K562 (cell line): ENCODE measurements around the gene HS3ST3B1. TPM values are rescaled to one million over a fixed set of nuclear protein-coding genes. Genes with fewer than 3 reads are reported as not detected.

ENCODE experiments used
- ARNT ChIP-seq, 2 experiments: fragments of 450-650 bp; IDR thresholded peaks; 2 replicates each; pipeline ENCODE4 v1.6.1; 2016; ENCODE audit warnings: mild to moderate bottlenecking in 1 of 2
- BCOR ChIP-seq: fragments of 450-650 bp; IDR thresholded peaks from 2 replicates; pipeline ENCODE4 v1.6.1; 2016
- BRD9 ChIP-seq: fragments of 450-650 bp; IDR thresholded peaks from 2 replicates; pipeline ENCODE4 v1.6.1; 2018; ENCODE audit warnings: low read depth; ENCODE audit not compliant: partially characterized antibody
- CBFA2T3 ChIP-seq: fragments of 450-650 bp; IDR thresholded peaks from 2 replicates; pipeline ENCODE4 v1.6.1; 2017
- MTA2 ChIP-seq: fragments of 450-650 bp; IDR thresholded peaks from 2 replicates; pipeline ENCODE4 v1.6.1; 2016; ENCODE audit warnings: low read depth
- NCOR1 ChIP-seq: fragments of 450-650 bp; IDR thresholded peaks from 2 replicates; pipeline ENCODE4 v1.6.1; 2016; ENCODE audit warnings: mild to moderate bottlenecking, moderate library complexity
- PCBP1 ChIP-seq: fragments of 200-400 bp; formaldehyde crosslinking; IDR thresholded peaks from 2 replicates; pipeline ENCODE4 v1.6.1; 2018; ENCODE audit warnings: mild to moderate bottlenecking, low read depth, low read length; ENCODE audit not compliant: poor library complexity, severe bottlenecking
- RBFOX2 ChIP-seq: fragments of 200-400 bp; formaldehyde crosslinking; IDR thresholded peaks from 2 replicates; pipeline ENCODE4 v1.6.1; 2017; ENCODE audit warnings: low read depth, mild to moderate bottlenecking, low read length, moderate library complexity
- TFAM ChIP-seq: fragments of 250-450 bp; sonication (Bioruptor Pico); conservative IDR thresholded peaks from 2 replicates; pipeline ENCODE4 v1.5.0; 2021; ENCODE audit warnings: mild to moderate bottlenecking, moderate library complexity
- ZNF830 ChIP-seq: fragments of 250-450 bp; sonication (Bioruptor Pico); IDR thresholded peaks from 2 replicates; pipeline ENCODE4 v1.5.0; 2021; ENCODE audit warnings: mild to moderate bottlenecking
- polyA plus RNA-seq, 8 experiments: library from polyadenylated mRNA; depleted of rRNA in 4 of 8; stranded (reverse) in 5 of 8; unstranded in 3 of 8; fragments of >200 nt; fragmentation: Nextera tagmentation in 2 of 8; fragmentation: Illumina TruSeq in 1 of 8; extraction: Ambion mirVana in 2 of 8; extraction: Trizol in 1 of 8; gene quantifications; 2 replicates each; pipeline versions ENCODE4 v1.2.1 to v1.2.3, GENCODE V29; 2011 to 2014; ENCODE audit warnings: inconsistent platforms in 1 of 8, missing spikeins in 1 of 8
- total RNA-seq, 7 experiments: library from RNA; depleted of rRNA in 6 of 7; stranded (reverse); fragments of >200 nt in 6 of 7; fragmentation: Illumina TruSeq in 2 of 7; extraction: Trizol in 2 of 7; gene quantifications; 2 replicates each; pipeline versions ENCODE4 v1.2.1 to v1.2.3, GENCODE V29; 2011 to 2021; ENCODE audit warnings: low replicate concordance in 1 of 7
- TF ChIP-seq, protein P1 (sequence below): fragments of 450-650 bp; IDR thresholded peaks from 2 replicates; pipeline ENCODE4 v1.6.1; 2018; ENCODE audit not compliant: partially characterized antibody
- TF ChIP-seq, protein P2 (sequence below): fragments of 200-800 bp; sonication (Bioruptor generic); IDR thresholded peaks from 2 replicates; pipeline ENCODE4 v1.6.1; 2016; ENCODE audit warnings: missing genetic modification characterization, missing compliant biosample characterization
- TF ChIP-seq, protein P3 (sequence below): fragments of 450-650 bp; IDR thresholded peaks from 2 replicates; pipeline ENCODE4 v1.7.1; 2018; ENCODE audit warnings: mild to moderate bottlenecking, low read depth; ENCODE audit not compliant: partially characterized antibody
- TF ChIP-seq, protein P4 (sequence below): sonication (generic); formaldehyde crosslinking; IDR thresholded peaks from 2 replicates; pipeline ENCODE4 v1.8.1; 2022; ENCODE audit warnings: missing genetic modification reagents

The HS3ST3B1 gene
- total and polyA plus RNA-seq, 9 of the 15 experiments (the other 6 are each of a cell fraction or from before 2014, with no cell fraction given), result 1.9 to 12.9 (median 3.7) TPM

DNA sequence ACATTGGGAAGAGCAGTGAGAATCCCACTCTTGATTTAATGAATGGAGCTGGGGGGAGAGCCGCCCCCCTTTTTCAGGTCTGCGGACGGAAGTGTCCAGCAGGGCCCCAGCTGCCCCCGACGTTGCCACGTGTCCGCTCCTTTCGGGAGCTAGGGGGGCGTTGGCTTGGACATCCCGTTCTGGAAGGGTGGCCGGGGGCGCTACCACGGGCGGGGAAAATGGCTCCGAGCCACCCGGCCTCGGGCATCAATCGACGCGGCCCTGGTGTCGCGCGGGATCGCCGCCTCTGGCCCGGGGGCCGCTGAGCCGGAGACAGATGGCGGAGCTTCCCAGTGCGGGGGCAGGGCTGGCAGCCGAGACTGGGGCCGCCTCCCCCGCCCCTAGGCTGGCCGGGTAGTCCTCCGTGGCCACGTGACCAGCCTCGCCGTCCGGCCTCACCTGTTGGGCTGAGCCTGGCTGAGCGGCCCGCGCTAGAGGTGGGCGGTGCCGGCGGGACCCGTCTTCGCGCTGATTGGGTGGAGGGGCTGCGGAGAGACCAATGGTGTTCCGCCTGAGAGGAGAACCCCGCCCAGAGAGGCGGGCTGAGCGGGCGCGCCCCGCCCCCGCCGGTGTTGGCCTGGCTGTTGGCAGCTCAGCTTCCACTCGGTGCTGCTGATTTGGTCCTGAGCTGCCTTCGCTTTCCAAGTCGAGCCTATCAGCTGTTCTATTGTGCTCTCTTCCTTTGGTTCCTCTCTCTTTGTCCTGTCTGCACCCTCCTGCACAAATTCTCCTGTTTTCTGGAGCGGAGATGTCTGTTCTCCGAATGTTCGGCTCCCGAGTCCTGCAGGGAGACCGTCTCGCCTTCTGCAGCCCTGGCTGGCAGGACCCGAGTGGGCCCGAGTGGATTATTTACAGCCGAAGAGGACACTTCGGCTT, 8.3 kb downstream of the HS3ST3B1 start (continued):
- TF ChIP-seq, protein P1, sequence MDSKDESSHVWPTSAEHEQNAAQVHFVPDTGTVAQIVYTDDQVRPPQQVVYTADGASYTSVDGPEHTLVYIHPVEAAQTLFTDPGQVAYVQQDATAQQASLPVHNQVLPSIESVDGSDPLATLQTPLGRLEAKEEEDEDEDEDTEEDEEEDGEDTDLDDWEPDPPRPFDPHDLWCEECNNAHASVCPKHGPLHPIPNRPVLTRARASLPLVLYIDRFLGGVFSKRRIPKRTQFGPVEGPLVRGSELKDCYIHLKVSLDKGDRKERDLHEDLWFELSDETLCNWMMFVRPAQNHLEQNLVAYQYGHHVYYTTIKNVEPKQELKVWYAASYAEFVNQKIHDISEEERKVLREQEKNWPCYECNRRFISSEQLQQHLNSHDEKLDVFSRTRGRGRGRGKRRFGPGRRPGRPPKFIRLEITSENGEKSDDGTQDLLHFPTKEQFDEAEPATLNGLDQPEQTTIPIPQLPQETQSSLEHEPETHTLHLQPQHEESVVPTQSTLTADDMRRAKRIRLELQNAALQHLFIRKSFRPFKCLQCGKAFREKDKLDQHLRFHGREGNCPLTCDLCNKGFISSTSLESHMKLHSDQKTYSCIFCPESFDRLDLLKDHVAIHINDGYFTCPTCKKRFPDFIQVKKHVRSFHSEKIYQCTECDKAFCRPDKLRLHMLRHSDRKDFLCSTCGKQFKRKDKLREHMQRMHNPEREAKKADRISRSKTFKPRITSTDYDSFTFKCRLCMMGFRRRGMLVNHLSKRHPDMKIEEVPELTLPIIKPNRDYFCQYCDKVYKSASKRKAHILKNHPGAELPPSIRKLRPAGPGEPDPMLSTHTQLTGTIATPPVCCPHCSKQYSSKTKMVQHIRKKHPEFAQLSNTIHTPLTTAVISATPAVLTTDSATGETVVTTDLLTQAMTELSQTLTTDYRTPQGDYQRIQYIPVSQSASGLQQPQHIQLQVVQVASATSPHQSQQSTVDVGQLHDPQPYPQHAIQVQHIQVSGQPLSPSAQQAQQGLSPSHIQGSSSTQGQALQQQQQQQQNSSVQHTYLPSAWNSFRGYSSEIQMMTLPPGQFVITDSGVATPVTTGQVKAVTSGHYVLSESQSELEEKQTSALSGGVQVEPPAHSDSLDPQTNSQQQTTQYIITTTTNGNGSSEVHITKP, result peak; percentile 82
- no peak for TF ChIP-seq BCOR
- TF ChIP-seq, protein P2, sequence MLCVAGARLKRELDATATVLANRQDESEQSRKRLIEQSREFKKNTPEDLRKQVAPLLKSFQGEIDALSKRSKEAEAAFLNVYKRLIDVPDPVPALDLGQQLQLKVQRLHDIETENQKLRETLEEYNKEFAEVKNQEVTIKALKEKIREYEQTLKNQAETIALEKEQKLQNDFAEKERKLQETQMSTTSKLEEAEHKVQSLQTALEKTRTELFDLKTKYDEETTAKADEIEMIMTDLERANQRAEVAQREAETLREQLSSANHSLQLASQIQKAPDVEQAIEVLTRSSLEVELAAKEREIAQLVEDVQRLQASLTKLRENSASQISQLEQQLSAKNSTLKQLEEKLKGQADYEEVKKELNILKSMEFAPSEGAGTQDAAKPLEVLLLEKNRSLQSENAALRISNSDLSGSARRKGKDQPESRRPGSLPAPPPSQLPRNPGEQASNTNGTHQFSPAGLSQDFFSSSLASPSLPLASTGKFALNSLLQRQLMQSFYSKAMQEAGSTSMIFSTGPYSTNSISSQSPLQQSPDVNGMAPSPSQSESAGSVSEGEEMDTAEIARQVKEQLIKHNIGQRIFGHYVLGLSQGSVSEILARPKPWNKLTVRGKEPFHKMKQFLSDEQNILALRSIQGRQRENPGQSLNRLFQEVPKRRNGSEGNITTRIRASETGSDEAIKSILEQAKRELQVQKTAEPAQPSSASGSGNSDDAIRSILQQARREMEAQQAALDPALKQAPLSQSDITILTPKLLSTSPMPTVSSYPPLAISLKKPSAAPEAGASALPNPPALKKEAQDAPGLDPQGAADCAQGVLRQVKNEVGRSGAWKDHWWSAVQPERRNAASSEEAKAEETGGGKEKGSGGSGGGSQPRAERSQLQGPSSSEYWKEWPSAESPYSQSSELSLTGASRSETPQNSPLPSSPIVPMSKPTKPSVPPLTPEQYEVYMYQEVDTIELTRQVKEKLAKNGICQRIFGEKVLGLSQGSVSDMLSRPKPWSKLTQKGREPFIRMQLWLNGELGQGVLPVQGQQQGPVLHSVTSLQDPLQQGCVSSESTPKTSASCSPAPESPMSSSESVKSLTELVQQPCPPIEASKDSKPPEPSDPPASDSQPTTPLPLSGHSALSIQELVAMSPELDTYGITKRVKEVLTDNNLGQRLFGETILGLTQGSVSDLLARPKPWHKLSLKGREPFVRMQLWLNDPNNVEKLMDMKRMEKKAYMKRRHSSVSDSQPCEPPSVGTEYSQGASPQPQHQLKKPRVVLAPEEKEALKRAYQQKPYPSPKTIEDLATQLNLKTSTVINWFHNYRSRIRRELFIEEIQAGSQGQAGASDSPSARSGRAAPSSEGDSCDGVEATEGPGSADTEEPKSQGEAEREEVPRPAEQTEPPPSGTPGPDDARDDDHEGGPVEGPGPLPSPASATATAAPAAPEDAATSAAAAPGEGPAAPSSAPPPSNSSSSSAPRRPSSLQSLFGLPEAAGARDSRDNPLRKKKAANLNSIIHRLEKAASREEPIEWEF, result no peak
- TF ChIP-seq NCOR1, result peak; percentile 46; the same call in 1 of the 2 replicates
- TF ChIP-seq, protein P3, sequence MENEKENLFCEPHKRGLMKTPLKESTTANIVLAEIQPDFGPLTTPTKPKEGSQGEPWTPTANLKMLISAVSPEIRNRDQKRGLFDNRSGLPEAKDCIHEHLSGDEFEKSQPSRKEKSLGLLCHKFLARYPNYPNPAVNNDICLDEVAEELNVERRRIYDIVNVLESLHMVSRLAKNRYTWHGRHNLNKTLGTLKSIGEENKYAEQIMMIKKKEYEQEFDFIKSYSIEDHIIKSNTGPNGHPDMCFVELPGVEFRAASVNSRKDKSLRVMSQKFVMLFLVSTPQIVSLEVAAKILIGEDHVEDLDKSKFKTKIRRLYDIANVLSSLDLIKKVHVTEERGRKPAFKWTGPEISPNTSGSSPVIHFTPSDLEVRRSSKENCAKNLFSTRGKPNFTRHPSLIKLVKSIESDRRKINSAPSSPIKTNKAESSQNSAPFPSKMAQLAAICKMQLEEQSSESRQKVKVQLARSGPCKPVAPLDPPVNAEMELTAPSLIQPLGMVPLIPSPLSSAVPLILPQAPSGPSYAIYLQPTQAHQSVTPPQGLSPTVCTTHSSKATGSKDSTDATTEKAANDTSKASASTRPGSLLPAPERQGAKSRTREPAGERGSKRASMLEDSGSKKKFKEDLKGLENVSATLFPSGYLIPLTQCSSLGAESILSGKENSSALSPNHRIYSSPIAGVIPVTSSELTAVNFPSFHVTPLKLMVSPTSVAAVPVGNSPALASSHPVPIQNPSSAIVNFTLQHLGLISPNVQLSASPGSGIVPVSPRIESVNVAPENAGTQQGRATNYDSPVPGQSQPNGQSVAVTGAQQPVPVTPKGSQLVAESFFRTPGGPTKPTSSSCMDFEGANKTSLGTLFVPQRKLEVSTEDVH, result no peak
- TF ChIP-seq MTA2, result no peak
- TF ChIP-seq ARNT (IDR thresholded peaks at IDR 0.05), result no peak
- TF ChIP-seq RBFOX2, result peak; percentile 94
- TF ChIP-seq, protein P4, sequence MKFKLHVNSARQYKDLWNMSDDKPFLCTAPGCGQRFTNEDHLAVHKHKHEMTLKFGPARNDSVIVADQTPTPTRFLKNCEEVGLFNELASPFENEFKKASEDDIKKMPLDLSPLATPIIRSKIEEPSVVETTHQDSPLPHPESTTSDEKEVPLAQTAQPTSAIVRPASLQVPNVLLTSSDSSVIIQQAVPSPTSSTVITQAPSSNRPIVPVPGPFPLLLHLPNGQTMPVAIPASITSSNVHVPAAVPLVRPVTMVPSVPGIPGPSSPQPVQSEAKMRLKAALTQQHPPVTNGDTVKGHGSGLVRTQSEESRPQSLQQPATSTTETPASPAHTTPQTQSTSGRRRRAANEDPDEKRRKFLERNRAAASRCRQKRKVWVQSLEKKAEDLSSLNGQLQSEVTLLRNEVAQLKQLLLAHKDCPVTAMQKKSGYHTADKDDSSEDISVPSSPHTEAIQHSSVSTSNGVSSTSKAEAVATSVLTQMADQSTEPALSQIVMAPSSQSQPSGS (CRISPR knock-in tag), result no peak
- no peak for TF ChIP-seq ZNF830 (CRISPR knock-in tag)
- no peak for TF ChIP-seq PCBP1
- peak; percentile 25; the same call in 1 of the 2 replicates for TF ChIP-seq CBFA2T3
- no peak for TF ChIP-seq TFAM (CRISPR knock-in tag)
- TF ChIP-seq BRD9, result no peak
